ENCODE measurements around the gene TRAFD1.

Gene TRAFD1

DNA sequence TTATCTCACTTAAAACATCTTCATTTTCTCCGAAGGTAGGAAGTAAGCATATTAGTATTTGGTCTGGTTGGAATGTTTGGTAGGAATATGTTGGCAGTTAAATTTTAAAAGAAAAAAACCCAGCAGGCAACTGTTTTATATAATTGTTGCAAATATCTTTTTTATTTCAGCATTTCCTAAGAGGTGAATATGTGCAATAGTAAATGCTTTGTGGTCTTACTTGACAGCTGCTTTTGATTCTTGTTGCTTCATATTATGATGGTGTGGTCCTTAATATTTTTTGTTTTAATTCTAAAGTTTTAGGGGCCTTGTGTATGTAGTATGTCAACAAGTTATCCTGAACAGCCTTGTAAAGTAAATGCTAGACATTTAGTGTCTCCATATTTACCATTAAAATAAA is 6.3 kb downstream of the TRAFD1 start:
- TF ChIP-seq ZNF274 (IDR thresholded peaks at IDR 0.05; ENCODE audit: low read depth, low read length) (no peak), YY1 (IDR thresholded peaks at IDR 0.05; ENCODE audit: insufficient read depth, insufficient read length) (no peak), SUZ12 (IDR thresholded peaks at IDR 0.05; ENCODE audit: extremely low read depth, insufficient read depth, insufficient read length) (no peak)
- H3K9me3 ChIP-seq (ENCODE audit: insufficient read depth, low read length), result no peaks in the 10 kb centered on the region
- no peak overlapping the region for H3K9ac ChIP-seq (ENCODE audit: insufficient read length, low read depth)
- DNase-seq (ENCODE audit: low read depth, low spot score), result no peak
- H3K4me1 ChIP-seq (ENCODE audit: insufficient read depth, insufficient read length), result no peaks in the 10 kb centered on the region
- H3K27me3 ChIP-seq (ENCODE audit: insufficient read depth, insufficient read length), result no peaks in the 10 kb centered on the region
- H3K4me3 ChIP-seq (ENCODE audit: insufficient read length, low read depth), result no peak overlapping the region
- H3K36me3 ChIP-seq (ENCODE audit: insufficient read depth, insufficient read length, low read length), result peaks cover 30% of the 10 kb centered on the region

DNA sequence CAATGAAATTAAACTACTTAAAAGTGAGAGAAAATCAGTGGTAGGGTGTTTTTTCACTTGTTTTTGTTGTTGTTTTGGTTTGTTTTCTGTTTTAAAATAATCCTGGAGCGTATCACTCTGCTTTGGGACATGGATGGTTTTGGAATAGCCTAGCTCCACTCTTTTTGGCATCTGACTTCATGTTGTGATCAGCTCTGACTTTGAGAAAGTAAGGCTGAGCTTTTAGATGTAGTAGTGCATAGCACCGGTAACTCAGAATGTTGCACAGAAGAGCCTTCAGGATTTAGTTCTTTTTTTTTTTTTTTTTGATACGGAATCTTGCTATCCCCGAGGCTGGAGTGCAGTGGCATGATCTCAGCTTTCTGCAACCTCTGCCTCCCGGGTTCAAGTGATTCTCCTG is 8.1 kb downstream of the TRAFD1 start:
- no peak overlapping the region for H3K9ac ChIP-seq (ENCODE audit: insufficient read length, low read depth)
- DNase-seq (ENCODE audit: low read depth, low spot score), result no peak
- no peaks in the 10 kb centered on the region for H3K4me1 ChIP-seq (ENCODE audit: insufficient read depth, insufficient read length)
- TF ChIP-seq YY1 (IDR thresholded peaks at IDR 0.05; ENCODE audit: insufficient read depth, insufficient read length), result no peak
- TF ChIP-seq ZNF274 (IDR thresholded peaks at IDR 0.05; ENCODE audit: low read depth, low read length), result no peak
- TF ChIP-seq SUZ12 (IDR thresholded peaks at IDR 0.05; ENCODE audit: extremely low read depth, insufficient read depth, insufficient read length), result no peak
- no peak overlapping the region for H3K4me3 ChIP-seq (ENCODE audit: insufficient read length, low read depth)
- H3K27me3 ChIP-seq (ENCODE audit: insufficient read depth, insufficient read length), result no peaks in the 10 kb centered on the region
- H3K9me3 ChIP-seq (ENCODE audit: insufficient read depth, low read length), result no peaks in the 10 kb centered on the region
- peaks cover 31% of the 10 kb centered on the region for H3K36me3 ChIP-seq (ENCODE audit: insufficient read depth, insufficient read length, low read length)

DNA sequence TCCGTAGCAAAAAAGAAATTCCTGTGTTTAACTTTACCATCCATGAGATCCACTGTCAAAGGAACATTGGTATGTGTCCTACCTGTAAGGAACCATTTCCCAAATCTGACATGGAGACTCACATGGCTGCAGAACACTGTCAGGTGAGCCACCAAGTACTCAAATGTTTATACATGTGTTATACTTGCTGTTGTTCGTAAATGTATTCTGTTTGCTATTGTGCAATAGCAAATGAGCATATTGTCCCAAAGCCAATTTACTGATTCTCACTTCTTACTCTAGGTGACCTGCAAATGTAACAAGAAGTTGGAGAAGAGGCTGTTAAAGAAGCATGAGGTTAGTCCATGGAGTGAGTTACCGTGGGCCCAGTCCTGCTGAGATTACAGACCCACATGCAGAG is 9.4 kb downstream of the TRAFD1 start:
- DNase-seq (ENCODE audit: low read depth, low spot score), result no peak
- Histone ChIP-seq H3K27me3 (ENCODE audit: insufficient read depth, insufficient read length) (no peaks in the 10 kb centered on the region), H3K4me3 (ENCODE audit: insufficient read length, low read depth) (no peak overlapping the region), H3K36me3 (ENCODE audit: insufficient read depth, insufficient read length, low read length) (peaks cover 41% of the 10 kb centered on the region), H3K9me3 (ENCODE audit: insufficient read depth, low read length) (no peaks in the 10 kb centered on the region), H3K4me1 (ENCODE audit: insufficient read depth, insufficient read length) (no peaks in the 10 kb centered on the region), H3K9ac (ENCODE audit: insufficient read length, low read depth) (no peak overlapping the region)
- TF ChIP-seq SUZ12 (IDR thresholded peaks at IDR 0.05; ENCODE audit: extremely low read depth, insufficient read depth, insufficient read length), result no peak
- no peak for TF ChIP-seq YY1 (IDR thresholded peaks at IDR 0.05; ENCODE audit: insufficient read depth, insufficient read length)
- TF ChIP-seq ZNF274 (IDR thresholded peaks at IDR 0.05; ENCODE audit: low read depth, low read length), result no peak

- DNase-seq (ENCODE audit: low read depth, low spot score), result no peak
- no peak for TF ChIP-seq SUZ12 (IDR thresholded peaks at IDR 0.05; ENCODE audit: extremely low read depth, insufficient read depth, insufficient read length)
- no peak for TF ChIP-seq YY1 (IDR thresholded peaks at IDR 0.05; ENCODE audit: insufficient read depth, insufficient read length)
- no peak for TF ChIP-seq ZNF274 (IDR thresholded peaks at IDR 0.05; ENCODE audit: low read depth, low read length)
- no peaks in the 10 kb centered on the region for H3K4me1 ChIP-seq (ENCODE audit: insufficient read depth, insufficient read length)
- H3K9ac ChIP-seq (ENCODE audit: insufficient read length, low read depth), result no peak overlapping the region
- no peak overlapping the region for H3K4me3 ChIP-seq (ENCODE audit: insufficient read length, low read depth)
- no peaks in the 10 kb centered on the region for H3K9me3 ChIP-seq (ENCODE audit: insufficient read depth, low read length)
- no peaks in the 10 kb centered on the region for H3K27me3 ChIP-seq (ENCODE audit: insufficient read depth, insufficient read length)
- H3K36me3 ChIP-seq (ENCODE audit: insufficient read depth, insufficient read length, low read length), result peaks cover 70% of the 10 kb centered on the region
Observed at GRCh38 chr12:112140728-112141127, 15.4 kb downstream of the TRAFD1 start.

GRCh38 chr12:112146123-112146522 is 20.8 kb downstream of the TRAFD1 start:
- H3K9ac ChIP-seq (ENCODE audit: insufficient read length, low read depth), result no peak overlapping the region
- no peak overlapping the region for H3K4me3 ChIP-seq (ENCODE audit: insufficient read length, low read depth)
- TF ChIP-seq SUZ12 (IDR thresholded peaks at IDR 0.05; ENCODE audit: extremely low read depth, insufficient read depth, insufficient read length) (no peak), ZNF274 (IDR thresholded peaks at IDR 0.05; ENCODE audit: low read depth, low read length) (no peak), YY1 (IDR thresholded peaks at IDR 0.05; ENCODE audit: insufficient read depth, insufficient read length) (no peak)
- no peak for DNase-seq (ENCODE audit: low read depth, low spot score)
- no peaks in the 10 kb centered on the region for H3K9me3 ChIP-seq (ENCODE audit: insufficient read depth, low read length)
- peaks cover 81% of the 10 kb centered on the region for H3K36me3 ChIP-seq (ENCODE audit: insufficient read depth, insufficient read length, low read length)
- no peaks in the 10 kb centered on the region for H3K4me1 ChIP-seq (ENCODE audit: insufficient read depth, insufficient read length)
- H3K27me3 ChIP-seq (ENCODE audit: insufficient read depth, insufficient read length), result no peaks in the 10 kb centered on the region

DNA sequence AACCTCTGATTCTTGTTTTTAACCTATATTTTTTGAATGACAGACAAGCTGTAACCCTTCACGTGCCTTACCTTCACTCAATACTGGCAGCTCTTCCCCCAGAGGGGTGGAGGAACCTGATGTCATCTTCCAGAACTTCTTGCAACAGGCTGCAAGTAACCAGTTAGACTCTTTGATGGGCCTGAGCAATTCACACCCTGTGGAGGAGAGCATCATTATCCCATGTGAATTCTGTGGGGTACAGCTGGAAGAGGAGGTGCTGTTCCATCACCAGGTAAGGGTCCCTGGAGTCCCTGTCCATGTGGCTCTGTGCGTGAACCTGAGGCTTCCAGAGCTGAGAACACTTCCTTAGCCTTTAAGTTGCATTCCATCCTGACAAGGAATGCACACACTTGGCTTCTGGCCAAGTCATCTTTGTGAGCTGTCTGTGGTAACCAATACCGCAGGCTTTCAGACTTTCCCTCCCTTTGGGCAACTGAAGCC is 22.7 kb downstream of the TRAFD1 start:
- no peak overlapping the region for H3K9ac ChIP-seq (ENCODE audit: insufficient read length, low read depth)
- no peak for TF ChIP-seq ZNF274 (IDR thresholded peaks at IDR 0.05; ENCODE audit: low read depth, low read length)
- no peak for TF ChIP-seq SUZ12 (IDR thresholded peaks at IDR 0.05; ENCODE audit: extremely low read depth, insufficient read depth, insufficient read length)
- TF ChIP-seq YY1 (IDR thresholded peaks at IDR 0.05; ENCODE audit: insufficient read depth, insufficient read length), result no peak
- no peaks in the 10 kb centered on the region for H3K4me1 ChIP-seq (ENCODE audit: insufficient read depth, insufficient read length)
- peaks cover 85% of the 10 kb centered on the region for H3K36me3 ChIP-seq (ENCODE audit: insufficient read depth, insufficient read length, low read length)
- H3K27me3 ChIP-seq (ENCODE audit: insufficient read depth, insufficient read length), result no peaks in the 10 kb centered on the region
- no peak overlapping the region for H3K4me3 ChIP-seq (ENCODE audit: insufficient read length, low read depth)
- no peaks in the 10 kb centered on the region for H3K9me3 ChIP-seq (ENCODE audit: insufficient read depth, low read length)
- DNase-seq (ENCODE audit: low read depth, low spot score), result no peak

DNA sequence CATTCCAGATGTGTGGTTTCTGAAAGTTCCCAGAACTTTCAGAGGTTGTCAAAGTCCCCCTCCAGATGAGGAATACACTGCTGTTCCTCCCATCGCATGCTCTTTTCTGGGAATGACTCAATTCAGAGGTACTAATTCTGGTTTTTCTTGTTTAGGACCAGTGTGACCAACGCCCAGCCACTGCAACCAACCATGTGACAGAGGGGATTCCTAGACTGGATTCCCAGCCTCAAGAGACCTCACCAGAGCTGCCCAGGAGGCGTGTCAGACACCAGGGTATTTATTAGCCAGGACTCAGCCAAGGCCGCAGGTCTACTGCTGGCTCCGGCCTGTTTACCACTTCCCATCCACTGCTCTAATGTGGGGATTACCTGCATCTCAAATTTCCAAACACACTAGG is 24.2 kb downstream of the TRAFD1 start:
- no peak for TF ChIP-seq ZNF274 (IDR thresholded peaks at IDR 0.05; ENCODE audit: low read depth, low read length)
- no peak for TF ChIP-seq YY1 (IDR thresholded peaks at IDR 0.05; ENCODE audit: insufficient read depth, insufficient read length)
- TF ChIP-seq SUZ12 (IDR thresholded peaks at IDR 0.05; ENCODE audit: extremely low read depth, insufficient read depth, insufficient read length), result no peak
- H3K4me3 ChIP-seq (ENCODE audit: insufficient read length, low read depth), result no peak overlapping the region
- no peaks in the 10 kb centered on the region for H3K4me1 ChIP-seq (ENCODE audit: insufficient read depth, insufficient read length)
- H3K9ac ChIP-seq (ENCODE audit: insufficient read length, low read depth), result no peak overlapping the region
- peaks cover 85% of the 10 kb centered on the region for H3K36me3 ChIP-seq (ENCODE audit: insufficient read depth, insufficient read length, low read length)
- H3K9me3 ChIP-seq (ENCODE audit: insufficient read depth, low read length), result no peaks in the 10 kb centered on the region
- no peaks in the 10 kb centered on the region for H3K27me3 ChIP-seq (ENCODE audit: insufficient read depth, insufficient read length)
- DNase-seq (ENCODE audit: low read depth, low spot score), result no peak

All from NT2/D1 (cell line).